Upper lobe of left lung (tissue), 4 donors: ENCODE results near the gene RBFOX2.

Source experiments
- POLR2A ChIP-seq, 4 donors: fragments of 450-650 bp; IDR thresholded peaks; one replicate each; pipeline ENCODE4 v1.5.1; 2016 to 2017; ENCODE audit warnings: antibody characterized with exemption in 4 of 4, mild to moderate bottlenecking in 2 of 4
- POLR2AphosphoS5 ChIP-seq, 2 donors: sonication (generic); formaldehyde crosslinking; IDR thresholded peaks; one replicate each; pipeline ENCODE4 v1.5.1; 2017; ENCODE audit warnings: antibody characterized with exemption in 2 of 2
- TF ChIP-seq, protein P1 (sequence below), 6 experiments: fragments of 450-650 bp in 4 of 6; fragments of 200-600 bp in 2 of 6; sonication (generic) in 2 of 6; IDR thresholded peaks; one replicate each; pipeline ENCODE4 v1.5.1; 2016 to 2019; ENCODE audit warnings: antibody characterized with exemption in 6 of 6

DNA sequence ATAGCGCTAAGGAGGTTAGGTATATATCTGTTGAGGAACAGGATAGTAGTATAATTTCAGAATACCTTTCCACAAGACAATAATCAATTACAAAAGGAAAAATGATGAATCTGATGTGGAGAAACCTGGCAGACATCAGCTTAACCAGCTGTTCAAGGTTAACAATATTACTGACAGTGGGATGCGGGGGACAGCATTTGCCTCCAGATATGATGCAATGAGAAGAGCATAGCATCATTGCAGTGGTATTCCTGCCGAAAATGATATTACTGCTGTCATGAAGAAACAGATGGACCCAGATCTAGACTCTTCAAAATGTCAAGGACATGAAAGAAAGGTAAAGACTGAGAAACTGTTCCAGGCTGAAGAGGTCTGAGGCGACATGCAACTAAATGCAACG lies 49.7 kb downstream of the RBFOX2 start:
- TF ChIP-seq, protein P1, sequence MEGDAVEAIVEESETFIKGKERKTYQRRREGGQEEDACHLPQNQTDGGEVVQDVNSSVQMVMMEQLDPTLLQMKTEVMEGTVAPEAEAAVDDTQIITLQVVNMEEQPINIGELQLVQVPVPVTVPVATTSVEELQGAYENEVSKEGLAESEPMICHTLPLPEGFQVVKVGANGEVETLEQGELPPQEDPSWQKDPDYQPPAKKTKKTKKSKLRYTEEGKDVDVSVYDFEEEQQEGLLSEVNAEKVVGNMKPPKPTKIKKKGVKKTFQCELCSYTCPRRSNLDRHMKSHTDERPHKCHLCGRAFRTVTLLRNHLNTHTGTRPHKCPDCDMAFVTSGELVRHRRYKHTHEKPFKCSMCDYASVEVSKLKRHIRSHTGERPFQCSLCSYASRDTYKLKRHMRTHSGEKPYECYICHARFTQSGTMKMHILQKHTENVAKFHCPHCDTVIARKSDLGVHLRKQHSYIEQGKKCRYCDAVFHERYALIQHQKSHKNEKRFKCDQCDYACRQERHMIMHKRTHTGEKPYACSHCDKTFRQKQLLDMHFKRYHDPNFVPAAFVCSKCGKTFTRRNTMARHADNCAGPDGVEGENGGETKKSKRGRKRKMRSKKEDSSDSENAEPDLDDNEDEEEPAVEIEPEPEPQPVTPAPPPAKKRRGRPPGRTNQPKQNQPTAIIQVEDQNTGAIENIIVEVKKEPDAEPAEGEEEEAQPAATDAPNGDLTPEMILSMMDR (IDR thresholded peaks at IDR 0.05), result no peak
- TF ChIP-seq POLR2AphosphoS5 (IDR thresholded peaks at IDR 0.05) (no peak), POLR2A (IDR thresholded peaks at IDR 0.05) (no peak)
